PC-9 (cell line): ENCODE results near the gene IFNAR2. TPM values are rescaled to one million over a fixed set of nuclear protein-coding genes. Genes with fewer than 3 reads are reported as not detected.

Experiments used
- BruUV-seq: library from RNA; stranded (reverse); fragments of 400-500 nt; replicated peaks from 2 replicates; lab custom pipeline; 2021; lab: Mats Ljungman, UMichigan
- CTCF ChIA-PET: fragments of 300-600 bp; sonication (Branson Sonifier 250); formaldehyde crosslinking; loops from one replicate; lab custom pipeline; 2022; ENCODE audit warnings: antibody characterized with exemption; lab: Charles Lee
- POLR2A ChIA-PET: fragments of 300-600 bp; sonication (Branson Sonifier 250); formaldehyde crosslinking; loops from one replicate; lab custom pipeline; 2022; ENCODE audit warnings: antibody characterized with exemption; ENCODE audit not compliant: unreplicated experiment; lab: Charles Lee
- DNase-seq, 2 experiments: peaks; one replicate each; pipeline versions ENCODE4 v3.0.0 to v3.0.0-alpha.2; 2015 to 2022; ENCODE audit warnings: mixed read lengths in 1 of 2
- H2AFZ ChIP-seq: fragments of 200-600 bp; sonication (generic); 2 replicates; pipeline ENCODE4 v1.8.1; 2017; ENCODE audit warnings: antibody characterized with exemption
- H3F3A ChIP-seq: fragments of 200-600 bp; sonication (generic); 2 replicates; pipeline ENCODE4 v1.8.1; 2017; ENCODE audit warnings: antibody characterized with exemption, mild to moderate bottlenecking, low read depth; ENCODE audit not compliant: insufficient read depth
- H3K27ac ChIP-seq: fragments of 200-600 bp; sonication (generic); 2 replicates; pipeline ENCODE4 v1.6.1; 2016; ENCODE audit warnings: mixed run types
- H3K27me3 ChIP-seq: fragments of 200-600 bp; sonication (generic); 2 replicates; pipeline ENCODE4 v1.6.1; 2016; ENCODE audit warnings: low read depth, mixed run types; ENCODE audit not compliant: insufficient read depth
- H3K36me3 ChIP-seq: fragments of 200-600 bp; sonication (generic); 2 replicates; pipeline ENCODE4 v1.6.1; 2016; ENCODE audit warnings: low read depth, mixed run types
- H3K4me1 ChIP-seq: fragments of 200-600 bp; sonication (generic); replicated peaks from 2 replicates; pipeline ENCODE4 v1.6.1; 2016; ENCODE audit warnings: mixed run types; ENCODE audit not compliant: insufficient read depth
- H3K4me2 ChIP-seq: fragments of 200-600 bp; sonication (generic); 2 replicates; pipeline ENCODE4 v1.6.1; 2017; ENCODE audit warnings: mixed run types
- H3K4me3 ChIP-seq: fragments of 200-600 bp; sonication (generic); 2 replicates; pipeline ENCODE4 v1.6.1; 2016; ENCODE audit warnings: mixed run types
- H3K79me2 ChIP-seq: fragments of 200-600 bp; sonication (generic); 2 replicates; pipeline ENCODE4 v1.6.1; 2017; ENCODE audit warnings: low read depth, mixed run types
- H3K9me2 ChIP-seq: fragments of 200-600 bp; sonication (generic); 2 replicates; pipeline ENCODE4 v1.8.1; 2017; ENCODE audit warnings: mild to moderate bottlenecking; ENCODE audit not compliant: insufficient read depth
- H3K9me3 ChIP-seq: fragments of 200-600 bp; sonication (generic); 2 replicates; pipeline ENCODE4 v1.8.1; 2016; ENCODE audit warnings: low read depth; ENCODE audit not compliant: insufficient read depth
- H4K20me1 ChIP-seq: fragments of 200-600 bp; sonication (generic); 2 replicates; pipeline ENCODE4 v1.8.1; 2017; ENCODE audit not compliant: insufficient read depth
- CTCF ChIP-seq: fragments of 200-600 bp; sonication (generic); conservative IDR thresholded peaks from 2 replicates; pipeline ENCODE4 v1.6.1; 2017; ENCODE audit warnings: mixed run types, antibody characterized with exemption, mild to moderate bottlenecking, moderate library complexity
- EZH2 ChIP-seq: fragments of 200-600 bp; sonication (generic); IDR thresholded peaks from 2 replicates; pipeline ENCODE4 v1.8.0; 2017; ENCODE audit warnings: antibody characterized with exemption, low read depth
- intact Hi-C: fragments of 100-400 bp; cut with micrococcal nuclease; formaldehyde crosslinking; loops from one replicate; pipeline ENCODE4 v1.10.0; 2022; ENCODE audit not compliant: unreplicated experiment
- total RNA-seq: library from RNA; stranded (reverse); gene quantifications from 2 replicates; pipeline ENCODE4 v1.2.3, GENCODE V29; 2021

Gene IFNAR2
- total RNA-seq, 1 experiment from 2014 or later: 10.3 TPM

- H3K79me2 ChIP-seq: no peaks in the 10 kb centered on the region
- POLR2A ChIA-PET: no interaction called here
- no peaks in the 10 kb centered on the region for H4K20me1 ChIP-seq
- TF ChIP-seq CTCF (no peak), EZH2 (no peak)
- no peak overlapping the region for H2AFZ ChIP-seq
- H3K27me3 ChIP-seq: no peaks in the 10 kb centered on the region
- BruUV-seq: no TSS peak
- CTCF ChIA-PET: no interaction called here
- H3K27ac ChIP-seq: no peak overlapping the region
- no peaks in the 10 kb centered on the region for H3K9me2 ChIP-seq
- no peak overlapping the region for H3K4me2 ChIP-seq
- peaks cover 26% of the 10 kb centered on the region; the same call in 1 of the 2 replicates for H3F3A ChIP-seq
- no peak for DNase-seq
- no peak overlapping the region for H3K4me3 ChIP-seq
- H3K4me1 ChIP-seq: peaks cover 23% of the 10 kb centered on the region
- intact Hi-C loops: loop anchor here (5.0 kb wide), 1 partner anchor 59 kb away; no protein-coding TSS in a partner anchor
- H3K9me3 ChIP-seq: no peaks in the 10 kb centered on the region
- no peaks in the 10 kb centered on the region for H3K36me3 ChIP-seq
These were observed 38.6 kb downstream of the IFNAR2 start for GRCh38 chr21:33268393-33268736.

DNA sequence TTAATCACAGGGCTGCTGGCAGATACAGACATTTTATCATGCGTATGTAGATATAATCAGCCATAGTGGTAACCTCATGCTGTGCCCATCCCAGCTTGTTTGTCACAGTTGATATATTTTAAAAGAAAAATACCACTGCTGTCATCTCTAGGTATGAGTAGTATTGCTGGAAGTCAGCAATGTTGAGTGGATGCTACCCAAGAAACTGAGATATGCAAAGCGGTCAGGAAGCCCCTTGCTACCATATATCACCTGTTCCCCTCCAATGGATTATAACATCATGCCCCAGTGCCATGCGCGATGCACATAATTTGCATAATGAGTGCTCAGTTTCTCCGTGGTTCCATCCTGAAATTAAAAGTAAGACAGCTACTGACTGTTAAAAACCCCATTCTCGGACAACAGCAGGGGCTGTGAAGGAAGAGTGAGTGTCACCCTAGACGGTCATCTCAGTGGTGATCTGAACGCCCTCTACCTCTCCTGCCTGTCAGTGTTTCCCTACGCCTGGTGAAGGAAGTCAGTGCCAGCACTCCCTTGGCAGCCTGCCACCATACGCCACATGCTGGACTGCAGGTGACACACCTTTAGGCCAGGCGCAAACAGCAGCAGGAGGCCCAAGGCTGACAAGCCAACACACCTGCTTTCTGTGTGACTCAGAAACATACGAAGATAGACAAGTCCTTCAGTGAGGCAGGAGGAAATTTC is 39.2 kb downstream of the IFNAR2 start:
- Histone ChIP-seq H3K27ac (peak overlapping the region; percentile 1; the same call in 1 of the 2 replicates), H3K4me1 (peaks cover 23% of the 10 kb centered on the region), H3K79me2 (no peaks in the 10 kb centered on the region), H3F3A (peaks cover 26% of the 10 kb centered on the region; the same call in 1 of the 2 replicates), H3K36me3 (no peaks in the 10 kb centered on the region), H3K4me2 (no peak overlapping the region), H4K20me1 (no peaks in the 10 kb centered on the region), H3K9me2 (no peaks in the 10 kb centered on the region), H3K9me3 (no peaks in the 10 kb centered on the region), H2AFZ (no peak overlapping the region), H3K27me3 (no peaks in the 10 kb centered on the region), H3K4me3 (no peak overlapping the region)
- BruUV-seq: no TSS peak
- DNase-seq: peak; percentile 92
- CTCF ChIA-PET: no interaction called here
- POLR2A ChIA-PET: interaction anchor here (0.7 kb wide), 2 partner anchors 26 to 86 kb away, joined by 3 to 4 read pairs; no protein-coding TSS in a partner anchor
- intact Hi-C loops: loop anchor here (1.0 to 5.0 kb wide), 2 partner anchors 18 to 58 kb away; no protein-coding TSS in a partner anchor
- TF ChIP-seq EZH2: no peak
- peak; percentile 28; the same call in 1 of the 2 replicates for TF ChIP-seq CTCF

DNA sequence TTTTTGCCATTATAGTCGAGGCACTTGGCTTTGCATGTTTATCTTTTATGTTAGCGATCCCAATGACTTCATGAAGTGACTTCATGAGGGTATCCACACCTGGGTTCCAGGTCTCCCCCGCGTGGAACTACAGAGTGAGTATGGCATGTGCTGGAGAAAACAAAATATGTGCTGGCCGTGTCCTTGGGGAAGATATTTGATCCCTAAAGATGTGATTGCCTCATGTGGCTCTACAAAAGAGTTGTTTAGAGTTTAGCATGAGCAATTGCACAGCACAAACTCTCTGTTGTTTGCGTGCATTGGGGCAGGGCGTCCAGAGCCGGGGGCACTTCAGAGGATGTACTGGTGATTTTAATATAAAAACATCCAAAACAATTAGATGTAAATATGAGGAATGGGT is 41.2 kb downstream of the IFNAR2 start:
- Histone ChIP-seq H3K4me3 (no peak overlapping the region), H3K4me2 (no peak overlapping the region), H3F3A (peaks cover 23% of the 10 kb centered on the region; the same call in 1 of the 2 replicates), H4K20me1 (no peaks in the 10 kb centered on the region), H3K79me2 (no peaks in the 10 kb centered on the region), H2AFZ (no peak overlapping the region), H3K36me3 (no peaks in the 10 kb centered on the region), H3K9me2 (no peaks in the 10 kb centered on the region), H3K27ac (no peak overlapping the region), H3K27me3 (no peaks in the 10 kb centered on the region), H3K9me3 (no peaks in the 10 kb centered on the region), H3K4me1 (peaks cover 19% of the 10 kb centered on the region)
- ChIA-PET CTCF (no interaction called here), POLR2A (no interaction called here)
- no TSS peak for BruUV-seq
- intact Hi-C loops: no loop called here
- TF ChIP-seq EZH2: no peak
- no peak for TF ChIP-seq CTCF
- DNase-seq: no peak
